GM12865 (cell line): Measurements from ENCODE around the gene SLC22A23.

Experiments used
- DNase-seq: peaks from one replicate; pipeline ENCODE4 v3.0.0; 2010; ENCODE audit warnings: low read depth
- H3K4me3 ChIP-seq: 2 replicates; pipeline ENCODE4 v1.5.1; 2011; ENCODE audit warnings: mild to moderate bottlenecking, low read depth, low read length, control low read depth
- CTCF ChIP-seq: IDR thresholded peaks from 2 replicates; pipeline ENCODE4 v1.5.1; 2011; ENCODE audit warnings: low read length, control low read depth, low read depth, inconsistent platforms; ENCODE audit not compliant: insufficient read depth; ENCODE audit errors: missing control alignments

The SLC22A23 gene

GRCh38 chr6:3372912-3373554 is 83.8 kb downstream of the SLC22A23 start:
- H3K4me3 ChIP-seq = no peak overlapping the region
- DNase-seq = no peak
- no peak for TF ChIP-seq CTCF

GRCh38 chr6:3372184-3372846 is 84.5 kb downstream of the SLC22A23 start:
- TF ChIP-seq CTCF = no peak
- no peak overlapping the region for H3K4me3 ChIP-seq
- DNase-seq = no peak

DNA sequence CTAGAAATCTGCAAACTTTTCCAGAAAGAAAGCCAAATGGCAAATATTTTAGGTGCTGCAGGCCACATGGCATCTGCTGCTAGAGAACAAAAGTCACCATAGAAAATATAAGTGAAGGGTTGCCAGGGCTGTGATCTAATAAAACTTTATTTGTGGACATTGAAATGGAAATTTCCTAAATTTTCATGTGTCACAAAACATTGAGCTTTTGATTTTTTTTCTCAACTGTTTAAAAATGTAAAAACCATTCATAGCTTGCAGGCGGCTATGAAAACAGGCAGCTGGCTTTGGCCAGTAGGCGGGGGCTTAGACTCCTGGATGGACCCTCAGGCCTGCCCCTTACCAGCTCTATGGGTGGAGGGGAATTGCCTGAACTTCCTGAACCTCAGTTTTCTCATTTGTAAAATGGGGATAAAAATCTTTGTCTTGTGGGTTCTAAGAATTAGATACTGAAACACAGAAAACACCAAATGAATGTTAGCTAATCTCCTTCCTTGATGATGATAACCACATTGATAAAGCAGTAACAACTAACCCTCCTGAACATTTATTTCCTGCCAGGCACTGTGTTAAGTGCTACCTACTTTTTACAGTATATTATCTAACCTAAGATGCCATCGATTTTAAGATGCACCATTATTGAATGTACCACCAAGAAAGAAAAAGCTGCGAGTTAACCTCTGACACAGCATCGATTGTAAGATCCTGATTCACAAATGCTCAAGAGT is 85.5 kb downstream of the SLC22A23 start:
- DNase-seq = no peak
- H3K4me3 ChIP-seq = no peak overlapping the region
- no peak for TF ChIP-seq CTCF

DNA sequence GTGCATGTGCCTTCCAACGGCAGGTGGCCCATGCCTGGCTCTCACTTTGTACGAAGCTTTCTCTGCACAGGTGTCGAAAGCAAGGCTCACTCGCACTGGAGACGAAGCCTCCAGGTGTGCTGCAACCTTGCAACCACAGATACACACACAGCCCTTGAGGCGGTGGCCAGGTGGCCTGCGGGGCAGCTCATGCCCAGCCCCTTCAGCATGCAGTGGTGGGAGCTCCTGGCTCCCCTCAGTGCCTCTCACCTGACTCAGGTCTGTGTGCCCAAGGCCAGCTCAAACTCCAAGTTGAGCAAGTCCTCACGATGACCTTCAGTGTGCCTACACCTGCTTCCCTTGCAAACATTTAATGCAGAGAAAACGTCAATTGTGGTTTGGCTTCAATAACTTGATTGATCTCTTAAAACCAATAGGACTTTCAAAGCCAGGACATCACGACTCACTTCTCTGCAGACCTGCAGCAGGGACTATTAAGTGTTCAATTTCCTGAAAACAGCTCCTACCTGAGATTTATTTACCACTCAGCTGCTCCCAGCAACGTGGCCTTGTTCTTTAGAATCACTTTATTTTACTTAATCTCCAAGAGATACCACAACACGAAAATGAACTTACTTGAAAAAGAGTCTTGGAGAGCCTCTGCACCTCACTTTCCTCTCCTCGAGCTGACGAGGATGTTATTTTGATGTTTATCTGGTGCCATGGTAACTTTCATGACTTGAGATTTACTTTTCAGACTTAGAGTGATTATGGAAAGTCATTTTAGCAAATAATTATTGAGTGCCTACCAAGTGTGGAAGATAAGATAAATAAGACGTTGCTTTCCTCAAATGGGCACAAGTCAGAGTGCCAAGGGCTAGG is 86.3 kb downstream of the SLC22A23 start:
- H3K4me3 ChIP-seq = no peak overlapping the region
- DNase-seq = no peak
- TF ChIP-seq CTCF = no peak

DNA sequence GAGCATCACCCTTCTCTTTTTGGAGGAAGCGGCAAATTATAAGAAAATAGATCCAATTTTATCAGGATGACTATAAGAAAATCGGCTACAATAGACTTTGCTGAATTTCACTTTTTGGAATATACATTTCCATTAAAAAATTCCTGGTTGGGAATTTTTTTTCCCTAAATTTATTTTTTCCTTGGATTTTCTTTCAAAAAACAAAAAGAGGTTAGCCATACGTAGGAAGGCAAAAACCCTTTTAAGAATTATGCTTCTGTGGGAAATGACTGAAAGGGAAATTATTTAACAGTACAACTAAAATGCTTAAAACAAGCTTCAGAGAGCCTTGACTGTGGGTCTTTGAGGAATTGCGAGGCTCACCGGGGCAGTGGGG is 86.9 kb downstream of the SLC22A23 start:
- no peak overlapping the region for H3K4me3 ChIP-seq
- no peak for TF ChIP-seq CTCF
- no peak for DNase-seq

DNA sequence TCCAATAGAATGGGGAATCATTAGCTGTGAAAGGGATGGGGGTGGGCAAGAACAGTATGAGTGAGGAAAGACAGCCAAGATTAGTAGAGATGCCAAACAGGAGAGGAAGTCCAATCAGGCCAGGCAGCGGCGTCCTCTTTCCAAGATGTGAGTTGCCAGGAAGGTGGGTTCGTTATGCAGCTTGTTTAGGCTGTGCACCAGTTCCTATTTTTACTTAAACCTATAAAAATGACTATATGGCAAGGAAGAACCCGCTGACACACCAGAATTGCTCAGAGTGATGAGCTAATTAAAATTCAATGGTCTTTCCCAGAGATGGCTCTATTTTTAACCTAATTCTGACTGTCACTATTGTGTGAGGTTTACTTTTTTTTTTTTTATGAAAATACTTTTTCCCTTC is 88.2 kb downstream of the SLC22A23 start:
- TF ChIP-seq CTCF = no peak
- no peak overlapping the region for H3K4me3 ChIP-seq
- DNase-seq = no peak
